Pulmonary artery endothelial cell (primary cell): ENCODE measurements around the gene EMCN. TPM values are rescaled to one million over a fixed set of nuclear protein-coding genes. Genes with fewer than 3 reads are reported as not detected.

Experiments
- DNase-seq: peaks from one replicate; pipeline ENCODE4 v3.0.0-alpha.2; 2011; ENCODE audit warnings: low read depth, low spot score
- total RNA-seq: library from RNA; depleted of rRNA; stranded (reverse); fragments of >200 nt; gene quantifications from 2 replicates; pipeline ENCODE4 v1.2.3, GENCODE V29; 2014

EMCN gene
- total RNA-seq, 1 donor from 2014 or later = 105 TPM

DNA sequence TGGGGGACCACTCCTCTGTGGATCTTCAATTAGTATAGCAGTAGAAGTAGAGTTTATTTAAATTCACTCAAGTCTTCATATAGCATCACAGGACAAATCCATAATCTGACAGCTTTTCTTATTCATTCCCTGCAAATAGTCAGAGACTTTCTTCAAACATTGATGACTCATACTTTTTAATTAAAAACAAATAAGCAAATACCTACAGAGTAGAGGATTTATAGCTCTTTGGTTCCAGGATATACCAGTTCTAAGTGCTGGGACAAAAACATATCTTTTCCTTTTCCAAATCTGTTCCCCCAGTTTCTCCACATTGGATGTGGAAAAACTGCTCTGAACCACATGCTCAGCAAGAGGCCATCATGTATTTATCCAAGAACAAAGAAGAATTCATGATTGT, 24.1 kb downstream of the EMCN start:
- no peak for DNase-seq

DNA sequence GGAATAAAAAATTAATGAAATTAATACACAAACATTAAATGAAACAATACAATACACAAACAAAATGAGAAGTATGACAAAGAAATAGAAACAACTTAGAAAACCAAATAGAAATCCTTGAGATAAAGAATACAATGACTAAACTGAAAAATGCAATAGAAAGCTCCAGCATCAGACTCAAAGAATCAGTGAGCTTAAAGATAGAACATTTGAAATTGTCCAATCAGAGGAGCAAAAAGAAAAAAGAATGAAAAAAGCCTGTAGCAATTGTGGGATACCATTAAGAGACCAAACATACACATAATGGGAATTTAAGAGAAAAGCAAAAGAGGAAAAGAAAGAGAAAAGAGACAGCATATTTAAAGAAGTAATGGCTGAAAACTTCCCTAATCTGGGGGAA, 25.7 kb downstream of the EMCN start:
- no peak for DNase-seq

DNA sequence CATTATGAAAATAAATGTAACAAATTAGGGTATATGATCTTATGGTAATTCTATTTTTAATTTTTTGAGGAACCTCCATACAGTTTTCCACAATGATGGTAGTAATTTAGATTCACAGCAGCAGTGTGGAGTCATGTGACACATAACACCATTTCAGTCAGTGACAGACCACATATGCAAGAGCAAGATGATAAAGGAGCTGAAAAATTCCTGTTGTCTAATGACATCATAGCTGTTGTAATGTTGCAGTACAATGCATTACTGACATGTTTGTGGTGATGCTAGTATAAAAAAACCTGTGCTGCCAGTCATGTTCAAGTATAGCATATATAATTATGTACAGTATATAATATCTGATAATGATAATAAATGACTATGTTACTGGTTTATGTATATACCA, 28.5 kb downstream of the EMCN start:
- DNase-seq = no peak

- DNase-seq = no peak
Observed at GRCh38 chr4:100486496-100486895, 31.3 kb downstream of the EMCN start.

DNA sequence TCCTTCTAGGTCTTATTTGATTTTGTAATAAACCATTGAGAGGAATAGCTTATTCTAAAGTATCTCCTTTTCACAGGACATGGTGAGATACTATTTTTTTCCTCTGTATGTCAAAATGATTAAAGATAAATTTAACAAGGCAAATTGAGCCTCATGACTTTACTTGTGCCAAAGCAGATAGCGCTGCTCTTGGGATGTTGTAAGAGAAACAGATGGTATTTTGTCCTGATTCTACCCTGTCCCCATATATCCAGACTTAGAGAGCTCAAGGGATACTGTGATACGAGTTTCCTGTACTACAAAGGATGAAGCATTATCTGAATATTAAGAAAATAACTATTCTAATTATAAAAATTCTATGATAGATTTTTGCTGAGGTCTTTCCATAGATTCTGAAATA, 34.0 kb downstream of the EMCN start:
- no peak for DNase-seq

DNA sequence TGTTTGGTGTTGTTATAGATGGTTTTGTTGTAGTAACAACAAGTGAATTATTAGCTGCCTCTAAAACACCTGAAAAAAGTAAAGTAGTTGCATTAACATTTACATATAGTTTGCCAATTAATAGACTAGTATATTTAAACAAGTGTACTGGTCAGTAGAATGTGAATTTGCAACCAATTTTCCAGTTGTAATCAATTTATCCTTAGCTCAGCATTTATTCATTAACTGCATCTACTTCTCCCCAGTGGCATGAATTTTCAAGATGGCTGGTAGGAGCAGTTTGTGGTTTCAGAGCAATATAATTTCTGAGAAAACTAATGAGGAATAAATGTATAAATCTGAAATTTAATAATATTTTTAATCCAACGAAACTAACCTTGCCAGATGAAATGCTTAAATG, 37.9 kb downstream of the EMCN start:
- no peak for DNase-seq

DNA sequence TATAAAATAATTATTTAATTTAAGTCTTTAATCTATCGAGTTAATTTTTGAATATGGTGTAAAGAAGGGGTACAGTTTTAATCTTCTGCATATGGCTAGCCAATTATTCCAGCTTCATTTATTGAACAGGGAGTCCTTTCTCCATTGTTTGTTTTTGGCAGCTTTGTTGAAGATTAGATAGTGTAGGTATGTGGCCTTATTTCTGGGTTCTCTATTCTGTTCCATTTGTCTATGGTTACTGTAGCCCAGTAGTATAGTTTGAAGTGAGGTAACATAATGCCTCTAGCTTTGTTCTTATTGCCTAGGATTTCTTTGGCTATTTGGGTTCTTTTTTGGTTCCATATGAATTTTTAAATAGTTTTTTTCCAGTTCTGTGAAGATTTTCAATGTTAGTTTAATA, 48.3 kb downstream of the EMCN start:
- no peak for DNase-seq

GRCh38 chr4:100466501-100466900, 51.3 kb downstream of the EMCN start:
- DNase-seq = no peak

- DNase-seq = no peak
Observed at GRCh38 chr4:100461807-100462605, 55.8 kb downstream of the EMCN start.

DNA sequence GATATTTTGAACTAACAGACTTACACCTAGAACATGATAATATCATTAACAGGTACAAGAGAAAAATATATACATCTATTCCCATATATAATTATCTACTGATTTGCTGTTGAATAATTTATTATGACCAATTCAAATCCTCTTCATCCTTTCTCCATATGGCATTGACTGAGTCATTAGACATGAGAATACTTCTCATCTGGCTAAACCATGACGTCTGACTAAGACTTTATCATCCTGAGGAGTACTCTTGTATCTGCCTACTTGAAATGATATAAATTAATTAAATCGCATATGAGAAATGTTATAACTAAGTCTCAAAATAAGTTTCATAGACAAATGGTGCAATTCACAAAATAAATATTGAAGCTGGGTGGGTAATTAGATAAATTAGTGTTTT, 67.4 kb downstream of the EMCN start:
- no peak for DNase-seq

GRCh38 chr4:100431416-100431815, 86.4 kb downstream of the EMCN start:
- no peak for DNase-seq

DNA sequence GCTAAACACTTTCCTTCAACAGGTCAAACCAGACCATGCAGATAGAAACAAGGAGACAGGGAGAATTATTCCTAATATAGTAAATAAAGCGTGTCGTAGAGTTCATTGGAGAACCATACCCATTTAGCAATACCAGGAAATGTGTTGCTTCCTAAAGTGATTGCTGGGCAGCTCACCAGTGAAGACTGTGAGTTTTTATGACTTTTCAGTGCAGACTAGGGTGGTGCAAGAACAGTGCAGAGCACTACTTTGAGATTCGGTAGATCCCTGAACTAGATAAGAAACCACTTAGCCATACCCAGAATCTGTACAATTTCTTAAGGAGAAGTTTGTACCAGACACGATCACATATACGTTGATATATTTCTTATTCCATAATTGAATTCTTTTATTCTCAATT, 87.4 kb downstream of the EMCN start:
- no peak for DNase-seq

DNA sequence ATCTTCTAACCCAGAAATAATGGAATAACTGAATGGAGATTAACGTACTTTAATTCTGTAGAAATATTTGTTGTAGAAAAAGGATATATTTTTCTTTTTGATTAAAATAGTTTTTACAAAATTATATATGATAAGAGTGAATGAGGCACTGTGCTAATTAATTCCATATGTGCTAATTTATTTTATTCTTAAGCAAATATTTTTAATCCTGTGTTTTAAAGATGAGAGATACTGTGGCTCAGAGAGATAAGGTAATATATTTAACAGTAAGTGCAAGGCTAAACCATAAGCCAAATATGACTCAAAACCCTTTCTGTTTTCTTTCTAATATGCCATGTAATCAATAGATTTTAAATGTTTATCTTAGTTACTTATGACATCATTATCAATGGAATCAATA, 88.2 kb downstream of the EMCN start:
- no peak for DNase-seq

GRCh38 chr4:100428051-100428450, 89.8 kb downstream of the EMCN start:
- DNase-seq = no peak

- DNase-seq = no peak
Observed at GRCh38 chr4:100424376-100424775, 93.4 kb downstream of the EMCN start.

DNA sequence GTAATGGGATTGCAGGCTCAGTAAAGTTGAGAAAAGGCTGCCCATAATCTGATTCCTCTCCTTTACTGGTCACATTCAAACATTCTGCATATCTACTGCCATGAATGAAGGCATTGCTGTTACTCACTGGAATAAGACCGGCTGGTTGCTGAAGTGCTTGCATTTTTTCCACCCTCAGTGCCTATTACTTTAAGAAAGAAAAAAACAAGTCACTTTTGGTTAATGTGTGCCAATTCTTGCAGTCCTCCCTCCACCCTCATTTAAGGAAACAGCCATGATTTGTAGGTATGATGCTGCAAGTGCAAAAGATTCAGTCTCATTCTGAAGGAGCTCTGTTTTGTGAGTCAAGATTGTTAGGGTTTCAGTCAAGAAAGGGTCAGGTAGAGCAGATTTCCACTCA, 94.9 kb downstream of the EMCN start:
- DNase-seq = no peak

DNA sequence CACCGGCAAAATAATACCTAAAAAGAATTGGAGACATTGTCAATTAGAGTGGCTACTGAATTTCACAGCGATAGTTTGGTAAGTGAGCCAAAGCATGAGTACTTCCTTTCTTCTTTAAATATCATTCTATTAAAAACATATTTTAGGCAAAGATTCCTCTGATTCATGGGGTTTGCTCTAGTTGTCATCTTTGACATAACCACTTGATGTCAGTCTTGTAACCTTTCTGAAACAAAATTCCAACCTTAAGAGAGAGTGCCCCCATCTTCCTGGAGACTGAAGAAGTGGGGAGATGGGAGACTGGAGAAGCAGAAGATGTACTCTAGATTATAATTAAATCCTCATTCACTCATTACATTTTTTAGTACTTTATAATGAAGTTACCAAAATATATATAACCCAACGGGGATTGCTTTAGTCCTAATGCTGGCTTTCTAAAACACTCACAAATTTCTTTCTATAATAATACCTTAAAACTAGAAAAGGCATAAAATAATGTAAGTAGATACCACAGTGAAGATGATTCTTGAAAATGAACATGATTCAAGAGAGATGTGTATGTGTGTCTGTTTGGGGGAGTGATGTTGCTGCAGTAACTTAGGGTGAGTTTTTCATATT, 96.4 kb downstream of the EMCN start:
- DNase-seq = no peak

- DNase-seq = no peak
Observed at GRCh38 chr4:100420571-100420970, 97.3 kb downstream of the EMCN start.

DNA sequence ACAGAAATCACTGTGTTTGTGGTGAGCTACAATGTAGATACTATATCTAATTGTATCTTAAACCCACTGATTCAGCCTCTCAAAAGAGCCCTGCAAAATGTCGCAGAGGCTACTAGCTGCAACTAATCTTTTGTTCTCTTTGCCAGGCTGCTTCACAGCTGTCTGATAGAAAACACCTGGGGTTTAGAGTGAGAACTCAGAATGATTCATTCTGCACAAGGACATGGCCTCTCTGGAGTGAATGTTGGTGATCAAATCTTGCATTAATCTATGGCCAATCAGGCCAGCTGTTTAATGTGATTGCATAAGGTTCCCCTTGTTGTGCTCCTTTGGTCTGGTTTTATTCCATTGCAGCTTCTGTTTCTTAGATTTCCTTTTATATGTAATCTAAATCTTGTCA, 100.3 kb downstream of the EMCN start:
- no peak for DNase-seq

GRCh38 chr4:100414016-100414790, 103.6 kb downstream of the EMCN start:
- no peak for DNase-seq

- no peak for DNase-seq
Observed at GRCh38 chr4:100391863-100392262, 126.0 kb downstream of the EMCN start.

DNA sequence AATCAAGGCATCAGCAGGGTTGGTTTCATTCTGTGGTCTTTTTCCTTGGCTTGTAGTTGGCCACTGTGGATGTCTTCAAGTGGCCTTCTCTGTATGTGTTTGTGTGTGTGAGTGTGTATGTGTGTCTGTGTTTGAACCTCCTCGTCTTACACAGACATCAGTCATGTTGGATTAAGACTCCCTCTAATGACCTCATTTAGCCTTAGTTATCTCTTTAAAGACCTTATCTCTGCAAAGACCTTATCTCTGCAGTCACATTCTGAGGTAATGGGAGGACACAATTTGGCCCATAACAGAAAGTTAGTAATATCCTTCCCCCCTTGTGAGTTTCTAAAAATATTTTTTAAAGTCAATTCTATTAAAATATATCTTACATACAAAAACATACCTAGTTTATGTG, 126.7 kb downstream of the EMCN start:
- DNase-seq = no peak

DNA sequence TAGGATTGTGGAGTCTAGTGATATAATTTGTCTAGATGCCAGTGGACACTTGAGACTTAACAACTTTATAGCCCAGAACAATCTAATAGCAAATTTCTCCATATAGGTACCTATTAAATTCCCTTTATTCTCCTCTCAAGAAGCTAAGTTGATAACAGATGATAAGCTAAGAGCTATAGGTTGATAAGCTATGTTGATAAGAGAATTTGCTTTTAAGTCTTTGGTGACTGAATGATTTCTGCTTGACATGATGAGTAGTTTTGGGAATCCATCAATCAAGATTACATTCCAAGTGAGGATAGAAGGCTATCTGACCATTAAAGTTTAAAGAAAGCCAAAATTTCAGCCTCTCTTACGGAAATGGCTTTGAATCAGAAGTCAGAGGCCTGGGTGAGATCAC, 131.6 kb downstream of the EMCN start:
- DNase-seq = no peak
